NCI-H69 (cell line): ENCODE data around the gene TNNC2.
"Not testable (repeated sequence)": the region's sequence is repeated elsewhere in the genome, so short reads cannot be mapped to it uniquely, and the experiment has no call there.

Source experiments
- DNase-seq: peaks from one replicate; lab custom pipeline; 2025; lab: John Stamatoyannopoulos, UW

Gene TNNC2

DNA sequence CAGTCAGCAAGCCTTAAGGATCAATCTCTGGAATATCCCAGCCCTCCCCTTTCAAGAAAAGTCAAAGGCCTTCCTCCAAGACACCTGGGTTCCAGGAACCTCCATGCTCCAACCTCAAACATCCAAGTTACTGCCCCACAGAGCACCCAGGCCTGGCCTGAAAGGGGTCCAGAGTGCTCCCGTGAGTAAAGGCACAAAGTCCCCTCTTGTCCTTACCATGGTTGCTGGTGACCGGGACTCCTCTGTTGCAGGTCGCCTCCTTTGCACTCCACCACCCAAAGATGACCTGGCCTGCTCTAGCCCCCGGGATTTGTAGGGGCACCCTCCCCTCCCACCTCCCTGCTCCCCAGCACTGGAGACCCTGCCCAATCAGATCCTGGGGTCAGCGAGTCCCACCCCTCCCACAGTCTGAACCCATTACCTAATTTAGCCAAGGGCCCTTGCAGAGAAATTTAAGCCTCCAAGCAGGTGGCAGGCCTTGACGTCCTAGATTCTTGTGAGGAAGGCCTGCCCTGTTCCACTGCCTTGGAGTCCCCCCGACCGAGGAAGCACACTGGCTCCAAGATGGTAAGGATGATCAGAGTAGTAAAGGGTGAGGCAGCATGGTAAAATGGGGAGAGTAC, at the start of gene TNNC2:
TNNC2 (minus strand) TSS at position 283 of the 623 bp plus-strand sequence; CDS start at position 219, 64 bp downstream.
- no peak for DNase-seq

DNA sequence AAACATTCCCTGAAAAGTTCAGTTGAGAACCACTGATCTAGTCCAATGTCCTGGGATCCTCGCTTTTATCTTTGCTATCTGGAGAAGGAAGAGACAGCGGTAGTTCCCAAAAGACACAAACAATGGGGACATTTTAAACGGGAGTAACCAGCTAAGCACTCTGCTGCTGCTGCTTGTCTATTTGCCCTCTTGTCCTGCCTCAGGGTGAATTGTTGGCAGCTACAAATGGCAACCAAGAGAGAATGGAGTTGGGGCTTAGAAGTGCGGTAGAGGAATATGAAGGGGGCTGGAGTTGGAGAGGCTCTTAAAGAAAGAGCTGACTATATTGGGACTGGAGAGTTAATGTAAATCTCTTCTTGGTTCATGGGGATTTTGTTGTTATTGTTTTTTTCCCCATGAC, 47.5 kb upstream of the TNNC2 start:
- DNase-seq: no peak

- not testable (repeated sequence) for DNase-seq
Measured at GRCh38 chr20:45874104-45874481, 47.0 kb upstream of the TNNC2 start.

DNA sequence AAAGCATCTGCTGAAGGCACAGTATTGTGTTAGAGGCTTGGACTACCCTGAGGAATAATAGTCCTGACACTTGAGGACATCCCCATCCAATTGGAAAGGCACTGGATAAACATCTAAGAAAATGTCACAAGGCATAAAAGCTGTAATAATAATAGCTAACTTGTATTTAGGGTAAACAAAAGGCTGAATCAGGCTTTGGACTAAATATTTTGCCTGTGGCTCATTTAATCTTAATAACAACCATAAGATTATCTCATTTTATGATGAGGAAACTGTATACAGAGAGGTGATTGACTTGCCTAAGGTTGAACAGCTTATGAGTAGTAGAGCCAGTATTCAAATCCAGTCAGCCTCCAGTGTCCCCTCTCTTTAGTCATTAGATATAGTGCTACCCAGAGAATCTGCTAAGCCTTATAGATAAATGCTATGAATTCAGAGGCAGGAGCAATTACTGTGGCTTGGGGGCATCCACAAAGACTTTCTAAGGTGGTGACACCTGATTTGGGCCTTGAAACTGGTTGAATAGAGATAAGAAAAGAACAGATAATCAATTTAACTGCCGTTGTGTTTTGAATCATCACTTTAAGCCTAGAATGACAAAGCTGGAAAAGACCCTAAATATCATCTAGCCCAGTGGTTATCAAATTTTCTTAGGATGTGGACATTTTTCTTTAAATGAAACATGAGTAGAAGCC, 46.4 kb upstream of the TNNC2 start:
- no peak for DNase-seq

- no peak for DNase-seq
Measured at GRCh38 chr20:45872626-45873025, 45.5 kb upstream of the TNNC2 start.

GRCh38 chr20:45867819-45868176, 40.7 kb upstream of the TNNC2 start:
- DNase-seq: no peak

GRCh38 chr20:45867136-45867818, 40.2 kb upstream of the TNNC2 start:
- no peak for DNase-seq

GRCh38 chr20:45866454-45866853, 39.3 kb upstream of the TNNC2 start:
- no peak for DNase-seq

GRCh38 chr20:45863543-45864470, 36.7 kb upstream of the TNNC2 start:
- no peak for DNase-seq

GRCh38 chr20:45861221-45862075, 34.3 kb upstream of the TNNC2 start:
- peak; percentile 58 for DNase-seq

GRCh38 chr20:45860560-45861220, 33.6 kb upstream of the TNNC2 start:
- DNase-seq: no peak

- no peak for DNase-seq
Measured at GRCh38 chr20:45859916-45860315, 32.8 kb upstream of the TNNC2 start.

DNA sequence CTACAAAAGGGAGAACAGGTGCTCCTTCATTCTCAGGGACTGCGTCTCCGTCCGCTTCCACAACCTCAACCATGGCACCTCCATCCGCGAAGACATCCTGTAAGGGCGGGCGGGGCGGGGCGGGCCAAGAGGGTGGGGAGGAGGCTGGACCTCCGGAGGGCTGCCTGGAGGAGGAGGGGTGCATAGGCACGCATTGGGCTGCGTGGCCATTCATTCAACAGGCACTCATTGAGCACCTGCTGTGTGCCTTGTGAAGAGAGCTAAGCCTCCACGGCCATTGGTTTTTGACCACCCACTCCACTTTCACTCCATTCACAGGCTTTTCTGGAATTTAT, 30.7 kb upstream of the TNNC2 start:
- peak; percentile 50 for DNase-seq

DNA sequence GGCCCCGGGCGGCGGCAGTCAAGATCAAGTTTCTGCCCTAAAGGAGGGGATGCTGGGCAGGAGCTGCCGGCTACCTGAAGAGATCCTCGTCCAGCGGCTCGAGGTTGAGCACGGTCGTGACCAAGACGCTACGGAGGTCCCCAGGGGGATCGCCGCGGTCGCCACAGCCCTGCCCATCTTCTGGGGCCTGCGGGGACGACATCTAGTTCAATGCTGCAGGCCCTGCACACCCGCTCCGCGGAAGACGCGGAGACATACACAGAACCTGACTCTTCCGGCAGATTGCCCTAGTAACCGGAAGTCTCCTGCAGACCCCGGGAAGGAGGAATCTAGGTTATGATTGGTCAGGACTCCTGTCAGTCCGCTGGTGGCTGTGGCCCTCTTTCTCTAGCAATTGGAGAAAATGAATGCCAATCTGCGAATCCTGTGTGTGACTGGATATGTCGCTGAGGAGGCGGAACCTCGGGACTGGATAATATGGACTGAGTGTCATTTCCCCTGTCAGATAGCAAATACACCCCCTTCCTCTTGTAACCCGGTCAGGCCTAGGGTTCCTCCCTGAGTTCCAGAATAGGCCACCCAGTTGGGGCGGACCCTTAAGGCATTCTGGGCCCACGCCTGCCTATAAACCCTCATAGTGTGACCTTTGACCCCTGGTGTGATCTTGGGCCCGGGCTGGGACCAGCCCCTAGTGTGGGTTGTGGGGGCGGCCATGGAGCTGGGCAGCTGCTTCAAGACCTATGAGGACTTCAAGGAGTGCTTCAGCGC, 30.2 kb upstream of the TNNC2 start, which contains the start of the genes ACOT8 and ZSWIM3:
ACOT8 (minus strand) TSS at position 279 of the 768 bp plus-strand sequence; CDS start at position 202, 77 bp downstream.
ZSWIM3 (plus strand) TSS at position 501 of the 768 bp plus-strand sequence; CDS start at position 713, 212 bp downstream.
- DNase-seq: peak; percentile 99

GRCh38 chr20:45853484-45853883, 26.4 kb upstream of the TNNC2 start:
- DNase-seq: no peak

DNA sequence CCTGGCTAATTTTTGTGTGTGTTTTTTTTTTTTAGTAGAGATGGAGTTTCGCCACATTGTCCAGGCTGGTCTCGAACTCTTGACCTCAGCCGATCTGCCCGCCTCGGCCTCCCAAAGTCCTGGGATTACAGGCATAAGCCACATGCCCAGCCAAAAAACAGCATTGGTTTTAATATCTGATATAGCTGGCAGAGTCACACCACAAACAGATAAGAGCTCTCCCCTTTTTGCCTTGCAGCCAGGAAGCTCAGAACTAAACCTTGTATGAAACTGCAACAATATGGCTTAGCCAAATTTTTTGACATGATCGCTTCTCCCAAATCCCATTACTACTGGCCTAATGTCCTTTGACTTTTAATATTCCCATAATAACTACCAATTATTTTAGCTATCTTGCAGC, 25.2 kb upstream of the TNNC2 start:
- DNase-seq: no peak

DNA sequence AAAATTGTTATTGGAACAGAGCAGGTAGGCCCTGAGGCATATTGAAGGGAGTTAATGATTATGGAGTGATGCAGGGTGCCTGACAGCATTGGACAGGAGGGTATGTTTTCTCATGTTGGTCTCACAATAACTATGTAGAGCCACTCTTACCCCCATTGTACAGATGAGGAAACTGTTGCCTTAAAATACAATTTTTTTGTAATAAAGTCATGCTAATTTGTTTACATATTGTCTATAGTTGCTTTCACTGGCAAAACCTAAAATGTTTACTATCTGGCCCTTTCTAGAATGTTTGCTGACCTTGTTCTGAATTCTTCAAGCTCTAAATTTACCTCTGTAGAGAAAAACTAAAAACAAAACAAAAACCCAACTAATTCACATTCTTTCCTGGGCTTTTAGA, 24.4 kb upstream of the TNNC2 start:
- no peak for DNase-seq

GRCh38 chr20:45850926-45851325, 23.8 kb upstream of the TNNC2 start:
- DNase-seq: no peak

- DNase-seq: no peak
Measured at GRCh38 chr20:45850238-45850637, 23.1 kb upstream of the TNNC2 start.
